Epithelial cell of esophagus (primary cell): Measurements from ENCODE around the gene UFD1.

Experiments
- DNase-seq: peaks from one replicate; pipeline ENCODE4 v3.0.0; 2010; ENCODE audit warnings: low read depth
- H3K4me3 ChIP-seq: 2 replicates; pipeline ENCODE4 v1.5.1; 2011; ENCODE audit warnings: mild to moderate bottlenecking, low read length, control low read depth
- TF ChIP-seq, protein P1 (sequence below): IDR thresholded peaks from 2 replicates; pipeline ENCODE4 v1.5.1; 2011; ENCODE audit warnings: low read depth, mild to moderate bottlenecking, low read length, control low read depth, inconsistent platforms; ENCODE audit not compliant: insufficient read depth; ENCODE audit errors: missing control alignments

Gene UFD1

DNA sequence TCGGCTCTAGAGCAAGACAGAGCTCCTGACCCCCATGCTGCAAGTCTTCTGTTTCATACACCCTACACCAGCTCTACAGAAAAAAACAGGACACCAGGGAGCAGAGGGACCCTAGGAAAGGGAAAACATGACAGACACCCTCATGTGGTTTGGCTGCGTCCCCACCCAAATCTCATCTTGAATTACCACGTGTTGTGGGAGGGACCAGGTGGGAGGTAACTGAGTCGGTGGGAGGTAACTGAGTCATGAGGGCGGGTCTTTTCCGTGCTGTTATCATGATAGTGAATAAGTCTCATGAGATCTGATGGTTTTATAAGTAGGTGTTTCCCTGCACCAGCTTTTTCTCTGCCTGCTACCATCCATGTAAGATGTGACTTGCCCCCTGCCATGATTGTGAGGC lies 24.8 kb downstream of the UFD1 start:
- no peak for DNase-seq
- TF ChIP-seq, protein P1, sequence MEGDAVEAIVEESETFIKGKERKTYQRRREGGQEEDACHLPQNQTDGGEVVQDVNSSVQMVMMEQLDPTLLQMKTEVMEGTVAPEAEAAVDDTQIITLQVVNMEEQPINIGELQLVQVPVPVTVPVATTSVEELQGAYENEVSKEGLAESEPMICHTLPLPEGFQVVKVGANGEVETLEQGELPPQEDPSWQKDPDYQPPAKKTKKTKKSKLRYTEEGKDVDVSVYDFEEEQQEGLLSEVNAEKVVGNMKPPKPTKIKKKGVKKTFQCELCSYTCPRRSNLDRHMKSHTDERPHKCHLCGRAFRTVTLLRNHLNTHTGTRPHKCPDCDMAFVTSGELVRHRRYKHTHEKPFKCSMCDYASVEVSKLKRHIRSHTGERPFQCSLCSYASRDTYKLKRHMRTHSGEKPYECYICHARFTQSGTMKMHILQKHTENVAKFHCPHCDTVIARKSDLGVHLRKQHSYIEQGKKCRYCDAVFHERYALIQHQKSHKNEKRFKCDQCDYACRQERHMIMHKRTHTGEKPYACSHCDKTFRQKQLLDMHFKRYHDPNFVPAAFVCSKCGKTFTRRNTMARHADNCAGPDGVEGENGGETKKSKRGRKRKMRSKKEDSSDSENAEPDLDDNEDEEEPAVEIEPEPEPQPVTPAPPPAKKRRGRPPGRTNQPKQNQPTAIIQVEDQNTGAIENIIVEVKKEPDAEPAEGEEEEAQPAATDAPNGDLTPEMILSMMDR = no peak
- no peak overlapping the region for H3K4me3 ChIP-seq

DNA sequence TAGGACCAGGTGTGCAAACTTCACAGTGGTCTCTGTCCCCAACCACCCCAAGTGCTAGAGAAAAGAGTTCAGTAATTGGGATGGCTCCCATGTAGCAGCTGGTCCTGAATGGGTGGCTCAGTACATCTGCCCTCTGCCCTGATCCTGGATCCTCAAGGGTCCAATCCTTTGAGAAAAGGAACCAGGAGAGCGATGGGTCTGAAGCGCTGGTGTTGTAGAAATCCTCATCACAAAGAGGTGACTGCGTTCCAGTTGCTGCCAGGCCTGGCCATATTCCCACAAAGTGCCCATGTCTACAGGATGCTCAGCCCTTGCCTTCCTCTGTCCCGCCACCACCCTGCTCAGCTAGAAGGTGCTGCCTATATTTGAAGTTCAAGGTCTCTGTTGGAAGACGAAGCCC lies 25.3 kb downstream of the UFD1 start:
- TF ChIP-seq, protein P1 = no peak
- H3K4me3 ChIP-seq = no peak overlapping the region
- no peak for DNase-seq

DNA sequence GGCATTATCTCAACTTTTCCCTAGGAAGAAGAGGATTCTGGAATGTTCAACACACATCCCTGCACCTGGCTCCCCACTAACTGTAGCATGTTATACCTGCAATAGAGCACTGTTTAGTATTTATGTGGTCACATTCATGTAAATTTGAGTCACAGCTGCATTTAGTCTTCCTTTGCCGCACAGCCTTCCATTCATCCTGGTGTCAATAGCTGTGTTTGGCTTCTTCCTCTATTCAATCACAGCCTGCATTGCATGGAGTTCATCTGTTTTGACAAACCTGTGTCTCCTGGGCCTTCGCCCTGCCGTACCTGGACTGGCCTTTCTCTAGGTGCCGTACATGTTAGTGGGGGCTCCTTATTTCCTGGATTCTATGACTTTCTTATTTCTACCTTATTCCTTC lies 27.4 kb downstream of the UFD1 start:
- DNase-seq = no peak
- H3K4me3 ChIP-seq = no peak overlapping the region
- TF ChIP-seq, protein P1 = no peak

DNA sequence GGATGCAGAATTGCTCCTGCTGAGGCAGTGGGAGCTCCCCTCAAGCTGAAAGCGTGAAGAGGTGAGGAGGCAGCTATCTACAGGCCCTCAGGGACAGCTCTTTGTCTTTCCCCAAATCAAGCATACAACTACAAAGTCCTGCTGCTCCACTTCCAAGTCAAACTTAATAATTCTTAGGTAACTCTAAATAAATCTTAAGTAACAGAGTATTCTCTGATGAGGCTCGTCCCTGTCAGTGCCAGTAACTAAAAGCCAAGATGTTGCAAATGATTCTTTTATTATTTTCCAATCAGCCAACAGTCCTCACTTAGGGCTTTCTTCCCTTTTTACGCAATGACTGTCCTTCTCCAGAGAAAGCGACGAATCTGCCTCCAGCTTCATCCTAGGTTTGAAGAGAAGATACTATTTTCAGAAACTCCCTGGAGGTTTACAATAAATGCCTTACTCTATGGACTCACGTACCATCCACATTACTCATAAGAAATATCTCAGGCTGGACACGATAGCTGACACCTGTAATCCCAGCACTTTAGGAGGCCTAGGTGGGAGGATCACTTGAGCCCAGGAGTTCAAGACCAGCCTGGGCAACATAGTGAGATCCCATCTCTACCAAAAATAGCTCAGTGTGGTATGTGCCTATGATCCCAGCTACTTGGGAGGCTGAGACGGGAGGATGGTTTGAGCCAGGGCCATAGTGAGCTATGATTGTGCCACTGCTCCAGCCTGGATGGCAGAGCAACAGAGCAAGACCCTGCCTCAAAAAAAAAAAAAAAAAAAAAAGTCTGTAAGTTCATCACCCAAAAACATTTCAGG lies 28.4 kb downstream of the UFD1 start:
- H3K4me3 ChIP-seq = no peak overlapping the region
- DNase-seq = no peak
- TF ChIP-seq, protein P1 = no peak

DNA sequence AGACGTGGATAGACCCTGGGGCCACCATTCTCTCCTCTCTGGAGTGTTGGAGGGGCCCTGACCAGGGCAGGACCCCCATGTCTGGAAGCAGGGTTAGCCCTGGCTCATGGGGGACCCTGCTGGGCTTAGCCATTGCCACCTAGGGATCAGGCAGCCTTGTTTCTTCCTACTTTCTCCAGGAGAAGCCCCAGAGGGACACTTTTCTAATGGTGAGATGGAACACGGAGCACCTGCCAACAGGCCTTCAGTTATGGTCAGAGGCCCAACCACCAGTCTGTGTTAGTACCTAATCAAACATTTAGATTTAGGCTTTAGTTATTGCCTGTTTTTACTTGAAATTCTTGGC lies 29.6 kb downstream of the UFD1 start:
- no peak overlapping the region for H3K4me3 ChIP-seq
- DNase-seq = no peak
- TF ChIP-seq, protein P1 = no peak

DNA sequence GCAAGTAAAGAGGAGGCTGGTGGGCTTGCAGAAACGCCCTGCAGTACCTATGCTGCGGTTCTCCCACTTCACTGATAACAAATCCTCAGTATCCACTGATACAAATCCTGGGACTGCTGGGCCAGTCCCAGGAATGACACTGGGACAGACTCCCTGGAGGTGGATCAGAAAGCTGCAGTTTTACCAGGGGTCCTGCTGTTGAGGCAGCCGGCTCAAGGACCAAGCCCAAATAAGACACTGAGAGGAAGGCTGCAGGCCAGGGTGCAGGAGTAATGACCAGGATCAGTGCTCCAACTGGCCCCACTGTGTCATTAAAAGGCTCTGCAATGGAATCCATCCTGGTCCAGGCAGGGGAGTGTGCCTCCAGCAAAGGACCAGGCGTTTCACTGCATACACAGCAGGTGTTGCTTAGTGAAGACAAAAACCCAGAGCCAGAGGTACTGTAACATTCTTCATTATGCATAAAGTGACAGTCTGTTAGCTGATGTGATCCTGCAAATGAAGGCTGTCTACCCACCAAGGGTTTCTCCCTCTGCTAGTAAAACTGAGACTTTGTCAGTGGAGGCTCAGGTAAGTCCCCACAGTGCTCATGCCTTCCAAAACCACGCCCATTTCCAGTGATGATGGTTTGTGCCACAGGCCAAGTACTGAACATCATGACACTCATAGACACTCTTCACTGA lies 30.1 kb downstream of the UFD1 start:
- TF ChIP-seq, protein P1 = no peak
- peak; percentile 9 for DNase-seq
- H3K4me3 ChIP-seq = no peak overlapping the region
